ENCODE measurements around the gene PLEKHA4.
"Not testable (repeated sequence)": the region's sequence is repeated elsewhere in the genome, so short reads cannot be mapped to it uniquely, and the experiment has no call there.

Gene PLEKHA4

GRCh38 chr19:48861313-48861712, 7.1 kb downstream of the PLEKHA4 start:
- DNase-seq, result no peak

DNA sequence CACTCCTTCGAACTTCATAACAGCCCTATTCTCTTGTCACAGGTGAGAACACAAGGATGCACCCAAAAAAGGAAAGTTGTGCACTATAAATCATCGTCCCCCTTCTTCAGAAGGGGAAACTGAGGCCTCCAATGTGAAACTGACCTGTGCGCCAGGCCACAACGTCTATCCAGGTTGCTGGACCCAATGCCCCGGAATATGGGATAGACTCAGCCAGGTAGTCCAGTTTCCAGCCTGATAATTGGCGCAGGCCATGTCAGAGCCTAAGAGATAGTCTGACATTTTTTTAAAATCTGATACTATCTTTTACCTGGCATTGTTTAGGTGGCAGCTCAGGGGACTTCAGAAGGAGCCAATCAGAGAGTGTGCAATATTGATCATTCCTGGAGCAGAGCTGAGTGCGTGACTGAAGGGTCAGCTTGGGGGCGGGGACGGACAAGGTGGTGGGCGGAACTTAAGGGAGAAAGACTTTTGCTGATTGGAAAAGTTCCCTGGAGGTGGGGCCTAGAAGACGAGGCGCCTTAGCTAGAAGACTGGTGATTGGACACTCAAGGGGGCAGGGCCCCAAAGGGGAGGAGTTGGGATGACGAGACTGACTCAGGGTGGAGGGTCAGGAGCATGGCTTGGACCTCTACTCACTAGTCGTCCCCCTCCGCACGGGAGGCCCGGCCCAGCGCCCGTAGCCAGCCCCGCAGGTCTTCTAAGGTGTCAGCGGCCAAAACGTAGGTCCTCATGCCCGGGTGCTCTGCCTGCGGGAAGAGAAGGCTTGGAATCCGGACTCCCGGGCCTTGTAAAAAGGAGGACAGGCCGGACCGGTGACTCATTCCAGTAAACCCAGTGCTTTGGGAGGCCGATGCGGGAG, 8.5 kb downstream of the PLEKHA4 start:
- DNase-seq, result no peak

- no peak for DNase-seq
These were observed 9.3 kb downstream of the PLEKHA4 start for GRCh38 chr19:48858984-48859710.

DNA sequence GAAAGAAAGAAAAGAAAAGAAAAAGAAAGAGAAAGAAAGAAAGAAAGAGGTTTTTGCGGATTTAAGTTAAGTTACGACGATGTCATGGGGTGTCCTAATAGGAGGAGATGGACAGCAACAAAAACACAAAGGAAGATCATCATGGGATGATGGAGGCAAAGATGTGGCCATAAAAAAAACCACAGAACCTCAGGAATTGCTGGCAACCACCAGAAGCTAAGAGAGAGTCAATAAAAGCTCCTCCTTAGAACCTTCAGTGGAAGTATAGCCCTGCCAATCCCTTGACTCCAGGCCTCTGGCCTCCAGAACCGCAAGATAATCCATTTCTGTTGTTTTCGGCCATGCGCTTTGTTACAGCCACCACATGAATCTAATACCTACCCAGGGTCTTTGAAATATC, 11.5 kb downstream of the PLEKHA4 start:
- DNase-seq, result no peak

DNA sequence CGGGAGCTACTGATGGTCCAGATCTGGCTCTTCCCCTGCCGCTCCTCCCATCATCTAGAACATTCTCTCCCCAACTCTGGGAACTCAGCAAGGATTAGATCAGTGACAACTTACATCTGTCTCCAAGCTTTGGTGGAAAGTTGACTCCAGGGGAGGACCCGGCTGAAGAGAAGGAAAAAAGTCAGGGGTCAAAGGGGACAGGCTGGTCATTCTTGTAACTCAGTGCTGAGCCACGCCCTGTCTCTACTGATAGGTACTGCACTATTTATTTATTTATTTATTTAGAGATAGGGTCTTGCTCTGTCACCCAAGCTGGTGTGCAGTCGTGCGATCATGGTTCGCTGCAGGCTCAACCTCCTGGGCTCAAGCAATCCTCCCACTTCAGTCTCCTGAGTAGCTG, 14.3 kb downstream of the PLEKHA4 start:
- DNase-seq, result no peak

- no peak for DNase-seq
These were observed 14.9 kb downstream of the PLEKHA4 start for GRCh38 chr19:48853483-48853882.

DNA sequence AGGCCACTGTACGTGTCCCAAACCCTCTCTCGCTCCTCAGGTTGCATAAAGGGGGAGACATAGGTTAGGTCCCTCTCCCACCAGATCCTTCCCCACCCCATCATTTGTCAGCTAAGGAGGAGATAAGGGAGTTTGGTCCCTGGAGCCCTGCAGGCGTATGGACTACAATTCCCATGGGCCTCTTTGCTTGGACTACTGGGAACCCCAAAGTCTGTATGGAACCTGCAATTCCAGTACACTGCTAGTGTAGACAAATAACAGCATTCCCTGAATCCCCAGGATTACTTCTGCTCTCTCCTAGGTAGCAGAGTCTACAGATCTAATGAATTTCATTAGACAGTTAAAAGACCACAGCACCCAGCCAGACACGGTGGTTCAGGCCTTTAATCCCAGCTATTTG, 16.1 kb downstream of the PLEKHA4 start:
- no peak for DNase-seq

GRCh38 chr19:48846659-48847058, 21.8 kb downstream of the PLEKHA4 start:
- not testable (repeated sequence) for DNase-seq

DNA sequence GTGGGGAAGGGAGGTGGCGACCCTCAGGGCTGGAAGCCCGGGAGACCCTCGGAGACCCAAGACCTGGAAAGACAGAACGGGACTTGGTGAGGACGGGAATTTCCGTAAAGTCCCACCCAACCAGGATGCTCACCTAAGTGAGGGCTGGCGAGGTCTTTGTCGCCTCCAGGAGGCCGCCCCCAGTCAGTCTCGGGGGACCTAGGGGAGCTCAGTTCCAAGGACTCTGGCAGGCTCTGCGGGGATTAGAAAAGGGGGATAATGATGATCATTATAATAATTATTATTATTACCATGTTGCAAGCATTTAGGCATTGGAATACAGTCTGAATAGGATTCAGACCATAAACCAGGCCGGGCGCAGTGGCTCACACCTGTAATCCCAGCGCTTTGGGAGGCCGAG, 23.0 kb downstream of the PLEKHA4 start:
- no peak for DNase-seq

GRCh38 chr19:48844472-48844871, 23.9 kb downstream of the PLEKHA4 start:
- no peak for DNase-seq

DNA sequence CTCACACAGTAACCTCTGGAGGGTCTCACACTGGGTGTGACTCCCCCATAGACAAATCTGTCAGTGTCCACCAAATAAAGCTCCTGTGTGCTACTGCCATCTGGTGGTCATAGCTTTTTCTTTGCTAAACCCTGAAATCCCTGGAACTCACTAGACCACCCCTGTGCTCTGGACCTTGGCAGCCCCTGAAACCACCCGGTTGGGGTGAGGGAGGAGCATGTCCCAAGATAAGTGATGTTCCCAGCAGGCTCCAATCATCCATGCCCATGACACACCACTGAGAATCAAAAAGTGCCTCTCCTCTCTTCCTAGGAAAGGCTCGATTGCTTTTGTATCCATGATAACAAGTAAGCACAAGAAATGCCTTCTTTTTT, 25.6 kb downstream of the PLEKHA4 start:
- DNase-seq, result no peak

- DNase-seq, result no peak
These were observed 26.8 kb downstream of the PLEKHA4 start for GRCh38 chr19:48841571-48841970.

- DNase-seq, result no peak
These were observed 27.4 kb downstream of the PLEKHA4 start for GRCh38 chr19:48841047-48841446.

DNA sequence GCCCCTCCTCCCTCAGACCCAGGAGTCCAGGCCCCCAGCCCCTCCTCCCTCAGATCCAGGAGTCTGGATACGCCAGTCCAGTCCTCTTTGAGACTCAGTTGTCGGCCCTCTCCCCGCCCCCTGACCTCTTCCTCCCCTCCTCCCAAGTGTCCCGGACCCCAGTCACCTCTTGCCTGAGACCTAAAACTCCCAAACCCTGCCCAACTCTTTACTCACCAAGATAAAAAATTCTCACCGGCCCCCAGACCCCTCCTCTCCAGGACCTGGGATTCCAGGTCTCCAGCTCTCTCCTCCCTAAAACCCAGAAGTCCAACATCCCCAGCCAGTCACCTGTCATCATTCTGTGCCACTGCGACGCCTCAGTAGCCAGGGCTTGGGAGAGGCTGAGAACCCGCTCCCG, 30.7 kb downstream of the PLEKHA4 start:
- no peak for DNase-seq

DNA sequence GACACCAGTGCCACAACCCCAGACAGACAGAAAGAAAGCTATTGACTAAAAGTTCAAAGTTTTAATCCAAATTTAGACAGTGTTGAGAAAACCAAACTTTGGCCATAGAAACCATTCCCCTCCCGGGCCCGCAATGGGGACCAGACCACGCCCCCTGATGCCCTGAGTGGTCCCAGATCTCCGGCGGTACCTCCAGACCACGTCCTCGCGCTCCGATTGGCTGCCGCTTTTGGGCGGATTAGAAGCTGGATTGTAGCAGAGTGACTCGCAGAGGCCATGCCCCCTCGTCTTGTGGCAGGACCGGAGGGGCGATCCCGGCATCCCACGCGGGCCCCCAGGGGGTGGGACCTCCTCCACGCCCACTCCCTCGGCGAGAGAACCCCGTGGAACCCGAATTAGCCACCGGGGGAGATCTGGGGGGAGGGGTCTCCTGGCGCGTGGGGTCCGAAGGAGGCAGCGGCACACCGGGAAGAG, 31.3 kb downstream of the PLEKHA4 start:
- DNase-seq, result no peak

- no peak for DNase-seq
These were observed 32.1 kb downstream of the PLEKHA4 start, which contains the start of gene HSD17B14 for GRCh38 chr19:48836089-48837017. HSD17B14 (minus strand) TSS chr19:48836491; CDS start chr19:48836411, 80 bp downstream.

- DNase-seq, result peak; percentile 48
These were observed 32.7 kb downstream of the PLEKHA4 start for GRCh38 chr19:48835734-48836088.

- no peak for DNase-seq
These were observed 34.4 kb downstream of the PLEKHA4 start for GRCh38 chr19:48833977-48834376.

GRCh38 chr19:48833049-48833448, 35.4 kb downstream of the PLEKHA4 start:
- DNase-seq, result no peak

GRCh38 chr19:48830965-48831364, 37.5 kb downstream of the PLEKHA4 start:
- DNase-seq, result no peak

DNA sequence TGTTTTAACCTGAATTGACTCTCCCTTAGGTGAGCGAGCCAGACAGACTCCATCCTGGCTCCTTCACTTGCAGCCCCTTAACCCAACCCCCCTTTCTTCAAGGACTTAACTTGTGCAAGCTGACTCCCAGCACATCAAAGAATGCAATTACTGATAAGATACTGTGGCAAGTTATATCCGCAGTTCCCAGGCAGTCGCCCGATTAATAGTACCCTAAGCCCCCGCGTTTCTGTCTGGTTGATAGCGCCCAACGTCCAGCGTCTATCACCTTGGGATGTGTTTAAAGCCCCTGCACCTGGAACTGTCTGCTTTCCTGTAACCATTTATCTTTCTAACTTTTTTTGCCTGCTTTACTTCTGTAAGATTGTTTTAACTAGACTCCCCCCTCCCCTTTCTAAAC, 38.3 kb downstream of the PLEKHA4 start:
- no peak for DNase-seq

GRCh38 chr19:48826606-48827020, 41.8 kb downstream of the PLEKHA4 start:
- DNase-seq, result no peak

DNA sequence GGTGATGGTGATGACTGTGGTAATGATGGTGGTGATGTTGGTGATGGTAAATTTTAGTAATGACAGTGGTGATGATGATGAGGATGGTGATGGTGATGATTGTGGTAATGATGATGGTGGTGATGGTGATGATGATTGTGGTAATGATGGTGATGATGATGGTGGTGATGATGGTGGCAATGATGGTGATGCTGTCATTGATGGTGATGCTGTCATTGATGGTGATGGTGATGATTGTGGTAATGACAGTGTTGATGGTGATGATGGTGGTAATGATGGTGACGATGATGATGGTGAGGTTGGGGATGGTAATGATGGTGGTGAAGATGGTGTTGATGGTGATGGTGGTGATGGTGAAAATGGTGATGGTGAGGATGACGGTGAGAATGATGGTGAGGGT, 45.9 kb downstream of the PLEKHA4 start:
- no peak for DNase-seq

Data from 8988T (cell line).